ENCODE results near the gene RNF222. TPM values are rescaled to one million over a fixed set of nuclear protein-coding genes. Genes with fewer than 3 reads are reported as not detected.

RNF222 gene
- total RNA-seq, 1 donor from 2014 or later, result 0.12 TPM

DNA sequence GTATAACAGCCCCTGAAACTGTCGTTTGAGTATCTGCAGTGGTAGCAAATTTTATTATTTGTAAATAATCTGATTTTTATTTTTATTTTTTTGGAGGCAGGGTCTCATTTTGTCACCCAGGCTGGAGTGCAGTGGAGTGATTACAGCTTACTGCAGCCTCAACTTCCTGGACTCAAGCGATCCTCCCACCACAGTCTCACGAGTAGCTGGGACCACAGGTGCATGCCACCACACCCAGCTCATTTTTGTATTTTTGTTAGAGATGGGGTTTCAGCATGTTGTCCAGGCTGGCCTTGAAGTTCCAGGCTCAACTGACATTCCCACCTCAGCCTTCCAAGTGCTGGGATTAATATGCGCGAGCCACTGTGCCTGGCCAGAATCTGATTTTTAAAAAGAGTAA lies 40.8 kb upstream of the RNF222 start:
- TF ChIP-seq, protein P1, sequence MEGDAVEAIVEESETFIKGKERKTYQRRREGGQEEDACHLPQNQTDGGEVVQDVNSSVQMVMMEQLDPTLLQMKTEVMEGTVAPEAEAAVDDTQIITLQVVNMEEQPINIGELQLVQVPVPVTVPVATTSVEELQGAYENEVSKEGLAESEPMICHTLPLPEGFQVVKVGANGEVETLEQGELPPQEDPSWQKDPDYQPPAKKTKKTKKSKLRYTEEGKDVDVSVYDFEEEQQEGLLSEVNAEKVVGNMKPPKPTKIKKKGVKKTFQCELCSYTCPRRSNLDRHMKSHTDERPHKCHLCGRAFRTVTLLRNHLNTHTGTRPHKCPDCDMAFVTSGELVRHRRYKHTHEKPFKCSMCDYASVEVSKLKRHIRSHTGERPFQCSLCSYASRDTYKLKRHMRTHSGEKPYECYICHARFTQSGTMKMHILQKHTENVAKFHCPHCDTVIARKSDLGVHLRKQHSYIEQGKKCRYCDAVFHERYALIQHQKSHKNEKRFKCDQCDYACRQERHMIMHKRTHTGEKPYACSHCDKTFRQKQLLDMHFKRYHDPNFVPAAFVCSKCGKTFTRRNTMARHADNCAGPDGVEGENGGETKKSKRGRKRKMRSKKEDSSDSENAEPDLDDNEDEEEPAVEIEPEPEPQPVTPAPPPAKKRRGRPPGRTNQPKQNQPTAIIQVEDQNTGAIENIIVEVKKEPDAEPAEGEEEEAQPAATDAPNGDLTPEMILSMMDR (conservative IDR thresholded peaks at IDR 0.05; ENCODE audit: low read depth, low read length), result no peak
- DNase-seq (ENCODE audit: low read depth), result no peak
- H3K4me3 ChIP-seq (ENCODE audit: low read depth, low read length), result no peak overlapping the region

DNA sequence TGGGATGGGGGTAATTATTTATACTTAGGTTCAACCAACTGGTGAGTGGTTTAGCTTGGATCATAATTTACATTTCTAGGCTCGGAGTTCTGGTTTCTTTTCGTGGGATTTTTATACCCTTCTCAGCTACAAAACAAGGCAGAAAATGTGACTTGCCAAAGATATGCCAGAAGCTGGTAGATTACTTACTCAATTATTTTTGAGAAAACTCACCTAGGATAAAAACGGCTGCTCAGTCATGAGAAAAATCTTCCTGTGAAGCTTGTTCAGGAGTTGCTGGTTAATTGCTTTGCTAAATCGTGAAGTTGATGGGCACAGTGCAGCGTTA lies 39.2 kb upstream of the RNF222 start:
- no peak for DNase-seq (ENCODE audit: low read depth)
- TF ChIP-seq, protein P1 (conservative IDR thresholded peaks at IDR 0.05; ENCODE audit: low read depth, low read length), result no peak
- peak overlapping the region; percentile 87 for H3K4me3 ChIP-seq (ENCODE audit: low read depth, low read length)

DNA sequence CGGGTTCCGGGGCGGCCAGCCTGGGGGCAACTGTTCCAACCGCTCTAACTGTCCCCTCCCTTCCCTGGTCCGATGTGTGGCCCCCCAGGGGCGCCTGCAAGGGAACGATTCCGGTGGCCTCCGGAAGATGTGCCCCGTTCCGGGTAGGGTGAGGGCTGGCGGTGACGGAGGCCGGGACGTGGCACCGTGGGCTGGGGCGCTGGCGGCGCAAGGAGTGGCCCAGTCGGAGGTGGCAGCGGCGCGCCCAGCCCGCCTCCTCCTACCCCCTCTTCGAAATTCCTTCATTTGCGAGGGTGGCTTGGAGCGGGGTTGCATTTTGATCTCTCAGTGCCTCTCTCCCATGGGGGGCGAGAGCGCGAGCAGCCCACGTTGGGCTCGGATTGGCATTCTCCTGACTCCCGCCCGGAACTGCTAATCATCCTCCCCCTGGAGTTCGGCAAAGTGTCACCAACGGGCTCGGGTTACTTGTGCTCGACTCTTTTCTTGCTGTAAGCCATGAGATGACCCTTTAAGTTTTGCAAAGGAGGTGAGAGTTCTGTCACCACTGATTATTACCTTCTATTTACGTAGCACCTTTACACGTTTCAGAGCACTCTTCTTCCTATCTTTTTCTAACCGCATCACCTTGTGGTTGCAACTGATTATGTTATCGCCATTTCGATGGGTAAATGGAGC lies 38.7 kb upstream of the RNF222 start:
- TF ChIP-seq, protein P1 (conservative IDR thresholded peaks at IDR 0.05; ENCODE audit: low read depth, low read length), result no peak
- DNase-seq (ENCODE audit: low read depth), result no peak
- peak overlapping the region; percentile 87 for H3K4me3 ChIP-seq (ENCODE audit: low read depth, low read length)

DNA sequence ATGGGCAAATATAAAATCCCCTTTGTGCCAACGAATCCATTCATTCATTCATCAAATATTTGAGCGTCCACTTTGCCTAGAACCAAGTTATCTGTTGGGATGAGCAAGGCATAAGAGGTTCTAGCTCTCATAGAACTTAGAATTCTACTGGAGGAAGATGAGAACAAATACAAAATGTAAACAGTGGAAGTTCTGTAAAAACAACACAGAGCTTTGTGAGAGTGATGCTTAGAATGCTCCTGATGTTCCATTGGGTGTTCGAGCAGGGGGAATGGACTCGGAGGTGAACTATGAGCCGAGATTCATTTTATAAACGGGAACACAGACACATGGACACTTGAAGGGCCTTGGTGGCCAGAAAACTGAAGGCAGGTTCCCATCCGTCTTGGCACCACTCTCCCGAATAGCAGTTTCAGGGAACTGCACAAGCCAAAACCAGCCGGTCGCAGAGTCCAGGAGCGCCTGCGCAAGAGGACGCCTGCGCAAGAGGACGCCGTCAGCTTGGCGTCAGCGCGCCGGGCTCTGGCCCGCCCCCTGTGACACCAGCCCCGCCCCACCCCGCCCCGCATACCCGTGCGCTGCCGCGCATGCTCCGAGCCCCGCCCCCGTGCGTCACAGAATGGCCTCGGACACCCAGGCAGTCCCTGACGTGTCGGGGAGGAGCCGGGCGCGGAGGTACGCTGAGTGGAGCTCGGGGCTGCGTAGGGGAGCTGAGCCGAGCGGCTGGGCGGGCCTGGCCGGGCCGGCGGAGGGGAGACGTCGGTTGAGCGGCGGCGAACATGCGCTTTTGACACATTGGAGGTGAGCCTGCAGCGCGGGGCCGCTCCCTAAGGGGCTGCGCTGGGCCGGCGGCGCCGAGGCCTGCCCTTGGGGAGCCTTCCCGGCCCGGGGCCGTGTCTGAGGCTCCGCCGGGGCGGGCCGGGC lies 37.9 kb upstream of the RNF222 start, which contains the start of gene NDEL1:
NDEL1 (plus strand) TSS at position 640 of the 924 bp plus-strand sequence. CDS start 8,388 bp downstream, outside the sequence.
- peak within 1 kb of the TSS; percentile 87 for H3K4me3 ChIP-seq (ENCODE audit: low read depth, low read length)

DNA sequence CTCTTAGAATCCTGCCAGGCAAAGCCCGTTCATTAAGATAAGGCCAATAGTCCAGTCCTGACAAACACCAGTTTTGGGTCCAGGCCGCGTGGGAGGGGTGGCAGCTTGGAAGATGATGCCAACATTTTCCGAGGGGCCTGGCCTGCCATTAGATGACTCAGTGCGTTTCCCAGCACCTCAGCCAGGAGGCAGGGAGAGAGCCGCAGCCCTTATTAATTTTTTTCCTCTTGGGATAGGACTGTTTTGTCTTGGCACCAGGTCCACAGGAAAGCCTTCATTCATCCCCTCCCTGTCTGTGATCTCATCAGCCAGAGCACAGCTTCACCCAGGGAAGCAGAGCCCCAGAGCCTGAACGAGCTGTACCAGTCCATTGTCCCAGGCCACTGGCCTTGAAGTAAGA lies 33.3 kb upstream of the RNF222 start:
- H3K4me3 ChIP-seq (ENCODE audit: low read depth, low read length), result no peak overlapping the region
- no peak for DNase-seq (ENCODE audit: low read depth)
- TF ChIP-seq, protein P1 (conservative IDR thresholded peaks at IDR 0.05; ENCODE audit: low read depth, low read length), result no peak

More for the DNA sequence above, 37.9 kb upstream of the RNF222 start, which contains the start of gene NDEL1:
- TF ChIP-seq, protein P1 (conservative IDR thresholded peaks at IDR 0.05; ENCODE audit: low read depth, low read length), result no peak
- DNase-seq (ENCODE audit: low read depth), result peak; percentile 52

DNA sequence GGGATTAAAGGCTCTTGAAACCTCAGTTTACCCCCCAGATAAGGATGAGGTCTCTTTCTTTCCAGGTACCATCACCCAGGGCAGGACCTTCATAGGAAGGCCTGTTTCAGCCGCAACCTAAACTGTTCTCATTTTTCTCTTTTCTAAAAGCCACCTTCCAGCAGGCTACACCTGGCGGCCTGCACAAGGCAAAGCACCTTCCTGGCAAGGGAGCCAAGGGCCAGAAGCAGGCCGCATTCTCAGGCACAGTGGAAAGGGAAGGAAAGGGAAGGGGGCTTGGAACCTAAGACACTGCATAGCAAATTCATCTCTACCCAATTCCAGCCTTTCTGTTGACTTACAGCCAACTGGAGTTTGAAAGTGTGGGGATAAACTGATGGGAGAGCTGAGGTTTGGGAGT lies 29.2 kb upstream of the RNF222 start:
- TF ChIP-seq, protein P1 (conservative IDR thresholded peaks at IDR 0.05; ENCODE audit: low read depth, low read length), result no peak
- no peak for DNase-seq (ENCODE audit: low read depth)
- no peak overlapping the region for H3K4me3 ChIP-seq (ENCODE audit: low read depth, low read length)
